ENCODE measurements around the gene DHX36.

The DHX36 gene

GRCh38 chr3:154323891-154324738 is at the start of gene DHX36:
Gene DHX36 (minus strand): TSS chr3:154324487. CDS start chr3:154324416, 71 bp downstream.
- peak; percentile 65 to 77 (median 76) for DNase-seq (ENCODE audit: low read depth in 3 of 3, low spot score in 1 of 3)

GRCh38 chr3:154367221-154367620 is 42.9 kb upstream of the DHX36 start:
- no peak for DNase-seq (ENCODE audit: low read depth in 3 of 3, low spot score in 1 of 3)

- DNase-seq (ENCODE audit: low read depth in 3 of 3, low spot score in 1 of 3): no peak
Observed at GRCh38 chr3:154364849-154365248, 40.6 kb upstream of the DHX36 start.

DNA sequence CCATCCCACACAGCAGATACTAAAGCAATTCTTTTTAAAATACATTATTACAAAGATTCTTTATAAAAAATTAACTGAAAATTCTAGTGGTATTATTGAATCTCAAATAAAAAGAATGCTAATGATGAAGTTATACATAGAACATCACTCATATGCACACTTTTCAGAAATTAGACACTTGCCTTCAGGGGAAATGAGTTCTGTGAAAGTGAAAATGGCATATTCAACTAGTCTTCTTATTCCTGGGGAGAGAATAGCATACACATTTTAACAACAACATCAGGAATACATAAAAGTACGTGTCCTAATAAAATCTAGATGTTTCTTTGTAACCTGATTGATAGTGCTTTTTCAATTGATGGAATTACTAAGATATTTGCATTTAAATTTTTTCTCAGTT is 36.8 kb upstream of the DHX36 start:
- DNase-seq (ENCODE audit: low read depth in 3 of 3, low spot score in 1 of 3): no peak

DNA sequence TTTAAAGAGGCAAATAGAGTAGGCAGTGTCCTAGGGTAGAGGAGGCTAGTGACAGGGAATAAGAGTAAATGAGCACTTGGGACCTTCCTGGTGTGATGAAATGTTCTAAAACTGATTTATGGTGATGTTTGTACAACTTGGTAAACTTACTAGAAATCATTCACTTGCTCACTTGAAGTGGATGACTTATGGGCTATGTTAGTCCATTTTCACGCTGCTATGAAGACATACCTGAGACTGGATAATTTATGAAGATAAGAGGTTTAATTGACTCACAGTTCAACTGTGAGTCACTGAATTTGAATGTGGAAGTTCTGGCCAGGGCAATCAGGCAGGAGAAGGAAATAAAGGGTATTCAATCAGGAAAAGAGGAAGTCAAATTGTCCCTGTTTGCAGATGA is 31.7 kb upstream of the DHX36 start:
- no peak for DNase-seq (ENCODE audit: low read depth in 3 of 3, low spot score in 1 of 3)

DNA sequence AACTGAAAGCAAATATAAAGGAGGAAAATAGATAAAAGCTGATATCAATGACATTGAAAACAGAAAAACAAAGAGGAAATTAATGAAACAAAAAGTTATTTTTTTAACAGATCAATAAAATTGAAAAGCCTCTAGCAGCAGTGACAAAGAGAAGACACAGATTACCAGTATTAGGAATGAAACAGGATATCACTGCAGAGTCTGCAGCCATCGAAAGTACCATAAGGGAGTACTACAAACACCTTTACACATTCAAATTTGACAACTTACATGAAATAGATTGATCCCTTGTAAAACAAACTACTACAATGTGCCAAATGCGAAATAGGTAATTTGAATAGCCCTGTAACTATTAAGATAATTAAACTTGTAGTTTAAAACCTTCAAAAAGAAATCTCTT is 24.9 kb upstream of the DHX36 start:
- DNase-seq (ENCODE audit: low read depth in 3 of 3, low spot score in 1 of 3): no peak

DNA sequence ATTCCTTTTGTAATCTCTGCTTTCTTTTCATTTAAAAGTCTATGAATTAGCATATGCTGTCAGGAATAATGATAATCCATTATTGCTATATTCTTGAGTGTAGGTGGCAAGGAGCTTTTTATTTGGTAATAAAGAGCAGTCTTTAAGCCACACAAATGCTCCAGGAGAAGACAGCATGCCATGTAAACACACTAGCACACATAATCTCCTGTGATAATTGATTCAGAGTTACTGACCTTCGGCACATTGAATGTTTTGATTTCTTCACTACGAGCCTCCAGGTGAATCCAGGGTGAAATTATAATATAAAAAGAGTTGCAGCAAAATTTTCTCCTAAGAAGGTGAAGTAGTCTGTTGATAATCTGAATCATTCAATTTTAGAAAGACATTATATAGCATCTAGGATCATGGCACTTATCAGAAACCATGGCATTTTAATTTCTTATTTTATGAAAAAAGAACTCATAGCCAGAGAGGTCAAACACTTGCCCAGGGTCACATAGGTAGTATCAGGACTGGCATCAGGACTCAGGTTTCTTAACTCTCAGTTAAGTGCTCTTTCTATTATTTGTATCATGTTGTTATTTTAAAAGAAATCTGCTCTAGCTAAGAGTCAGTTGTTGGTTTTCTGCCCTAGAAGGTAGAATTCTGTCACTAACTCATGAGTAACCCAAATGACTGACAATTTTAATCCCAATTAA is 21.3 kb upstream of the DHX36 start:
- DNase-seq (ENCODE audit: low read depth in 3 of 3, low spot score in 1 of 3): no peak

- no peak for DNase-seq (ENCODE audit: low read depth in 3 of 3, low spot score in 1 of 3)
Observed at GRCh38 chr3:154338570-154338969, 14.3 kb upstream of the DHX36 start.

DNA sequence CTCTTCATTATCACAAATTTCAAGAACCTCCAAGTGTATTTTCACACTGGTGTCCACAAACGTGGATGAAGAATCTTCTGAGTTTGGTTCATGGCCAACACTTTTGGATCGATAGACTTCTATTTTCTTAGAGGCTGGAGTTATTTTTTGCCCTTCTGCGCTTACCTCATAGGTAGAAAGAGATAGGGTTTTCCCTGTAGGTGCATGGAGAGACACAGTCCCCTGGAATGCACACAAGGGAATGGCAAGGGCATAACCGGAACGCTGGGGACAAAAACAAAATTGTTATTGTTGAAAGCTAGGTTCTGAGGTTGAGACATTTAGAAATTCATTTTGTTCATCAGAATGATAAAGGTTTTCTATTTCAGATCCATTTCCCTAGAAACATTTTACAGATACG is 13.7 kb upstream of the DHX36 start:
- DNase-seq (ENCODE audit: low read depth in 3 of 3, low spot score in 1 of 3): no peak

- no peak for DNase-seq (ENCODE audit: low read depth in 3 of 3, low spot score in 1 of 3)
Observed at GRCh38 chr3:154334973-154335420, 10.7 kb upstream of the DHX36 start.

DNA sequence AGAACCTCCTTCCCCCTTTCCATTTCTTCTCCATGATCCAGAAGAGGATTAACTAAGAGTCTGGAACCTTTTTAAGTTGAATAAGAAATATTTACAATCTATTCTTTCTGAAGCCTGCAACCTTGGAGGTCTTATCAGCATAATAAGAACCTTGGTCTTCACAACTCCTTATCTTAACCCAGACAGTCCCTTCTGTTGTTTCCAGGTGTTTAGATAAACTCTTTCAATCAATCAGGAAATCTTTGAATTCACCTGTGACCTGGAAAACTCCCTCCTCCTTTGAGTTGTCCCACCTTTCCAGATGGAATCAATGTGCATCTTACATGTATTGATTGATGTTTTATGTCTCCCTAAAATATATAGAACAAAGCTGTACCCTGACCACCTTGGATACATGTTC is 3.6 kb upstream of the DHX36 start:
- no peak for DNase-seq (ENCODE audit: low read depth in 3 of 3, low spot score in 1 of 3)

GRCh38 chr3:154324919-154325318 is 632 bp upstream of the DHX36 start:
- DNase-seq (ENCODE audit: low read depth in 3 of 3, low spot score in 1 of 3): no peak

DNA sequence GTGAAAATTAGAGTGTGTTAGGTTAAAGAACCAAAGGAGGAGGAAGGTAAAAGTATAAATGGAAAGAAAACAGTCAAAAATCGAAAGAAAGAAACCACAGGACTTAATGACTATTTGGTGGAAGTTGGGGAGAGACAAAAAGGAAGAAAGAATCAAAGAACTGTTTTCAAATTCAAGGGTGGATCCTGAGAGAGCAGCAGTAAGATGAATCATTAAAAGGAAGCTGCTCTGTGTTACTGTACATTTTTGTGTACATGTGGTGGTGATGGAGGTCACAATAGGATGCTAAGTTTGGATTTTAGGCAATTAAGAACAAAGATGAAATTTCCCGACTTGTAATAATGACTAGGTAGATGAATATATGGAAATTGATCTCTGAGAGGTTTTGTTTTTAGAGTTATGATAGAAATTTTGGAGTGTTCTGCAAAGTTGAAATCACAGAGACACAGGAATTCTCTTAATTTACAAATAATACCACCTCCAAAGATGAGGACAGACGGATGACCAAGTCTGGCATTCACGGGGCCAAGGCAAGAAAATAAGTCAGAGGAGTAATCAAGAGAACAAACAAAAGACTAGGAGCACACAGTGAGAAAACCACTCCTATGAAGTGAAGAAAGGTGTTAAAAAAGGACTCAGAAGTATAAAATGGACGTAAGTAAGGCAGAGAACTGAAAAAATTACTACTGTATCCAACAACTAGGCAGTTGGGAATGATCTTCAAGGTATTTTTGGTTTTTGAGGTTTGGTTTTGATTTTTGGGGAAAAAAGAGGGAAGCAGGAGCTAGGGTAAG is 7.1 kb downstream of the DHX36 start:
- no peak for DNase-seq (ENCODE audit: low read depth in 3 of 3, low spot score in 1 of 3)

- DNase-seq (ENCODE audit: low read depth in 3 of 3, low spot score in 1 of 3): no peak
Observed at GRCh38 chr3:154314152-154314551, 10.1 kb downstream of the DHX36 start.

- no peak for DNase-seq (ENCODE audit: low read depth in 3 of 3, low spot score in 1 of 3)
Observed at GRCh38 chr3:154310840-154311239, 13.4 kb downstream of the DHX36 start.

GRCh38 chr3:154307363-154307762 is 16.9 kb downstream of the DHX36 start:
- no peak for DNase-seq (ENCODE audit: low read depth in 3 of 3, low spot score in 1 of 3)

- DNase-seq (ENCODE audit: low read depth in 3 of 3, low spot score in 1 of 3): no peak
Observed at GRCh38 chr3:154304936-154305335, 19.4 kb downstream of the DHX36 start.

- DNase-seq (ENCODE audit: low read depth in 3 of 3, low spot score in 1 of 3): no peak
Observed at GRCh38 chr3:154304116-154304786, 20.0 kb downstream of the DHX36 start.

DNA sequence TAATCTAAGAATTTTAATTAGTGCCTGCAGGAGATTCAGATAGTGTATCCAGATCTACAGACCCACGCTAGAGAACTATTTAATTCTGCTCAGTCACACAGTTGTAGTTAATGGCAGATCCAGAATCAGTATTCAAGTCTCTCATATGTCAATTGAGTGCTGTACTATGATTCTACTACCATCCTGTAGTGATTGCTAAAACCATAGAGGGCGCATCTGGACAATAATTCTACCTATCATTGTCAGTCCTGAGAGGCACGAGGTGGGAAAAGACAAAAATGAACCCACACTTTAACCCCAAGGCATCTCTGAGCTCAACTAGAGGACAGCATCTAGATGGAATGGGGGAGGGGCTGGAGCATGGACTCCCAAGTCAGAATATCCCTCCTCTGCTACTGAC is 22.7 kb downstream of the DHX36 start:
- DNase-seq (ENCODE audit: low read depth in 3 of 3, low spot score in 1 of 3): no peak

DNA sequence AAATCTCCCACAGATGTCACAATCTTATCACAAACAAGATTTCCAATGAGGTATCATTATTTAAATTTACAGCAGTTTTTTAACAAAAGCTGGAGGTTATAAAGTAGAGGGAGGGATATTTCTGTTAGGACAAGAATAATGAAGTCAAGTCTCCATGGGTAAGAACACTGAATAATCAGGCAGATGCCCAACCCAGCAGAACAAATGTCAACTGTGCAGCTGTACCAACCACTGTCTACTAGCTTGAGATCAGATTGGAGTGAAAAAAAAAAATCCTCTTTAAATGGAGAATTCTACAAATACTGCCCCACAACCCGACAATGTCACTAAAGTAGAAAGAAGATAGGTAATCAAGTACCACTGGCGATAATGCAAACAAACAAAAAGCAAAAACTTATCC is 30.3 kb downstream of the DHX36 start:
- no peak for DNase-seq (ENCODE audit: low read depth in 3 of 3, low spot score in 1 of 3)

DNA sequence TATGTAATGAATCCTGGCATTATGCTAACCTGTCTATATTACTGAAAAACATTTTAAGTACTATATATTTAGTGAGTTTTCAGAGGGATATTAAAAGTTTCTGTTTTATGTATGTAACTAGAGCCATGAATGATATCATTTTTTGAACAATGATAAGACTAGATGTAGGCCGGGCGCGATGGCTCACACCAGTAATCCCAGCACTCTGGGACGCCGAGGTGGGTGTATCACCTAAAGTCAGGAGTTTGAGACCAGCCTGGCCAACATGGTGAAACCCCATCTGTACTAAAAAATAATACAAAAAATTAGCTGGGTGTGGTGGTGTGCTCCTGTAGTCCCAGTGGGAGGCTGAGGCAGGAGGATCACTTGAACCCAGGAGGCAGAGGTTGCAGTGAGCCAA is 34.1 kb downstream of the DHX36 start:
- DNase-seq (ENCODE audit: low read depth in 3 of 3, low spot score in 1 of 3): no peak
